Activated CD4-positive, alpha-beta T cell treated with anti-CD3 and anti-CD28 coated beads, Interleukin-2, amount 50 U/mL, for 4 hours (primary cell): ENCODE data around the gene ATRIP.
"Not testable (repeated sequence)": the region's sequence is repeated elsewhere in the genome, so short reads cannot be mapped to it uniquely, and the experiment has no call there.

Experiments
- DNase-seq, 2 experiments: peaks; one replicate each; pipeline ENCODE4 v3.0.0-alpha.2; 2020

ATRIP gene

DNA sequence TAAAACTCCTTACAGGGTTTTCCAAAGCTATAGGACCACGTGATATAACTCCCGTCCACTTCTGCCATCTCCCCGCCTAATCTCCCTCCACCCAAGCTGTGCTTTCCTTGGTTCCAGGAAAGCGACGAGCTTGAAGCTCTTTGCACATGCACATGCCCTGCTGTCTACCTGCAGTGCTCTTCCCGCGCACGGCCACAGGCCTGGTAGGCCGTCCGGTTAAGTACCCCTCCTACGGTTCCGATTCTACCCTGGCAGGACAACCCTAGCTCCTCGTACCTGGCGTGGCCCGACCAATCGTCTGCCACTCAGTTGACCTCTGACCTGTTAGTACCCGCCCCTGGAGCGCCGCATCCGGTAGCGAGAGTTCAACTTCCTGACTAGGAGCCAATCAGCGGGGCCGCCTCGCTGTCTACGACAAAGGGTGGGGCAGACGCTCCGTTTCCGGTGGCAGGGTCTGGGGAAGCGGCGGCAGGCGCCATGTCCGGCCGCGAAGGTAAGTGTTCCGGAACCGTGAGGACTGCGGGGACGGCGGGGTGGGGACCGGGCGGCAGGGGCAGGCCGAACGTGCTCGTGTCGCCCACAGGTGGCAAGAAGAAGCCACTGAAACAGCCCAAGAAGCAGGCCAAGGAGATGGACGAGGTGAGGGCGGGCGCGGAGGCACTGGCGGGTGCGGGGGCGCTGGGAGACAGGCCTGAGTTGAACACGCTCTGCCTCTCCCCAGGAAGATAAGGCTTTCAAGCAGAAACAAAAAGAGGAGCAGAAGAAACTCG is 6.5 kb upstream of the ATRIP start, which contains the start of the genes CCDC51 and TMA7:
Gene CCDC51, minus strand, starts transcription at position 300 of the 770 bp plus-strand sequence. CDS start 4,991 bp downstream, outside the sequence.
Gene TMA7, plus strand, starts transcription at position 438 of the 770 bp plus-strand sequence. Its CDS starts 40 bp downstream, at position 478.
- DNase-seq = peak; percentile 98

DNA sequence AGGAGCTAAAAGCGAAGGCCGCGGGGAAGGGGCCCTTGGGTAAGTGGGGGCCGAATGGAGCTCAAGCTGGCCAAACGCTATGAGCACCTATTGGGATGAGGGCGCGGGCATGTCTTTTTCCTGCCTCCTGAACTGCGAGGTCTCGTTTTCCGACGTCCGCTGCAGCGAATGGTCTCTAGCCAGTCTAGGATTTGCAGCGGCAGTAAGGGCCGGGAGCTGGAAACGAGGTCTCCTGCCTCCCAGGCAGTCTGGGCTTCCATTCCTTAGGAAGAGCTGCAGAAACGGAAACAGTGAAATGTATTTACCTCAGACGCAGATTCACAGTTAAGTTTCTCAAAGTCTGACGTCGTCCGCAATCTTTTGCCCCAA is 6.0 kb upstream of the ATRIP start:
- DNase-seq = no peak

DNA sequence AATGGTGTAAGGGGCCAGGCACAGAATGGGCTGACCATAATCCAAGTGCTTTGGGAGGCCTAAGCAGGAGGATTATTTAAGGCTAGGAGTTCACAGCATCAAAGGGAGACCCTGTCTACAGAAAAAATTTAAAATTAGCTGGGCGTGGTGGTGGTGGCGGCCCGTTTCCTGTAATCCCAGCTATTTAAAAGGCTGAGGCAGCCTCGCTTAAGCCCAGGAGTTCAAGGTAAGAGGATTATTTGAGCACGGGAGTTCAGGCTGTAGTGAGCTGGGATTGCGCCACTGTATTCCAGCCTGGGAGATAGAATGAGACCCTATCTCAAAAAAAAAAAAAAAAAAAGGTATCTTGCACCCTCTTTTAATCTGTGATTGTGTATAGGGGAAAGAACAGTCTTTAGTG is 4.6 kb upstream of the ATRIP start:
- no peak for DNase-seq

DNA sequence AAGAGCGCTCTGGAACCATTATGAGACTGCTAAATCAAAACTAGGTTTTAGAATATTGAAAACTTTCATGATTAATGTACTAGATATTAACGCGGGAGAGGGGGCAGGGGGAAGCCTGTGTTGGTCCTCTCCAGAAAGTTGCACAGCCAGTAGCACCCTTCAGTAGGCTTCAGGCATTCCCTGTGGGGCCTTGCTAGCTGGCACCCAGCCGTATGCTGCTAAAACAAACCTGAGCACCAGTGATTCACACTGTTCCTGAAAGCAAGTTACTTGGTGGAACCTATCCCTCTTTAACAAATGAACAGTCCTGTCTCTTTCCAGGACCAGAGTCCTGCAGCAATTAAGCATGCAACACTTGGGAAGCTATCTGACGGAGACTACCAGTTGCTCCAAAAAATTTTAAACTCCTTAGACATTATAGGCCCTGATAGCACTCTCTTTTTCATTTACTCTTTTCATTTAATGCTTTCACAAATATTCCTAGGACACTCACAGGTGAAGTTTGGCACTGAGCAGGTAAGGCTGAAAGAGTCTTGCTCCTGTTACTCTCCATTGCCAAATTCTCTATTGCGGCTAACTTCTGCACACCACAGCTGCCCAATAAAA is 1.2 kb upstream of the ATRIP start:
- DNase-seq = no peak

DNA sequence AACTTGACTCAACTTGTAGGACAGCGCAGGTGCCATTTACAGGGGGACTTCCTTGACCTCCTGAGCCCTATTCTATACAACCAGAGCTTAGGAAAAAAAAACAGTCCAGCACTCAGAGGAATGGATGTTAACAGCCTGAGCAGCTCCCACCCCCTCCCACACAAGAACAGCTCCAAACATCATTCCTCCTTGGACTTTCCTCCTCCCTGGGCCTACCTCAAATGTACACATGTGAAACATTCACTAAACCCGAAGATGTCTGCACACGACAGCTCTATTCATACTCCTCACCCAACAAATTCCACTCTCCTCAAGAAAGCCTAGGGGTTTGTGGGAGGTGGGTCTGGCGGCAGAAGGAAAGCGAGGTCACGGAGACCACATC is 503 bp upstream of the ATRIP start:
- no peak for DNase-seq

DNA sequence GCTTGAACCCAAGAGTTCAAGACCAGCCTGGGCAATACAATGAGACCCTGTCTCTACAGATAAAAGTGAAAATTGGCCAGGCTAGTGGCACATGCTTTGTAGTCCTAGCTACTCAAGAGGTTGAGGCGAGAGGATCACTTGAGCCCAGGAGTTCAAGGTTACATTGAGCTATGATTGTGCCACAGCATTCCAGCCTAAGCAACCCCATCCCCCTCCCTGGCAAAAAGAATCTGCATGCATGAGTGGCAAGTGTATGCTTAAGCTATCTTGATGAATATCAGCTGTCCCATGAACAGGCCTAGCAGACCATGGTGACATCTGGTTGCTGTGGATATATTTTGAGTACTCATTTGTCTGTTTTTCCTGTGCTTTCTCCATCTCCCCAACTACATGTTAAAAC is 4.7 kb downstream of the ATRIP start:
- no peak for DNase-seq

DNA sequence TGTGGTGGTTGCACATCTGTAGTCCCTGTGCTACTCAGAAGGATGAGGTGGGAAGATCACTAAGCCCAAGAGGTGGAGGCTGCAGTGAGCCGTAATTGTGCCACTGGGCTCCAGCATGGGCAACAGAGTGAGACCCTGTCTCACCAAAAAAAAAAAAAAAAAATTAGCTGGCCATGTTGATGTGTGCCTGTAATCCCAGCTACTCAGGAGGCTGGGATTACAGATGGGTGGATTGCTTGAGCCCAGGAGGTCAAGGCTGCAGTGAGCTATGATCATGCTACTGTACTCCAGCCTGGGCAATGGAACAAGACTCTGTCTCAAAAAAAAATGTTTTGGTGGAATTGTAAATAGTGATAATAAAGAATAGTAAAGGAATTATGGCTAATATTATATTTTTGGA is 9.9 kb downstream of the ATRIP start:
- DNase-seq = no peak

DNA sequence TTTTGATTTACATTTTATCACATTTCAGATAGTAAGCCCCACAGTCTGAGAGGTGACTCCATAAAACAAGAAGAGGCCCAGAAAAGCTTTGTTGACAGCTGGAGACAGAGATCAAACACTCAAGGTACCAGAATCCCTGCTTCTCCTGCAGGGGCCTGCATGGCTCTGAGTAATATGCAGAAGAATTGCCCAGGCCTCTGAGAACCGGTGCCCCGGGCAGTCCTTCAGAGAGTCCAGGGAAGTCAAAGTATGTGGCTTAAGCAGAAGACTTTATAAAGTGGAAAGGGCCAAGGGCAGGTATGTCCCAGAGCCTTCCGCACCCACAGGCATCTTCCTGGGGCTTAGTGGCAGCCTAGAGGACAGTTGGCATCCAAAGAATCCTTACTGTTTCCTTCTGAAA is 12.8 kb downstream of the ATRIP start:
- DNase-seq = no peak

DNA sequence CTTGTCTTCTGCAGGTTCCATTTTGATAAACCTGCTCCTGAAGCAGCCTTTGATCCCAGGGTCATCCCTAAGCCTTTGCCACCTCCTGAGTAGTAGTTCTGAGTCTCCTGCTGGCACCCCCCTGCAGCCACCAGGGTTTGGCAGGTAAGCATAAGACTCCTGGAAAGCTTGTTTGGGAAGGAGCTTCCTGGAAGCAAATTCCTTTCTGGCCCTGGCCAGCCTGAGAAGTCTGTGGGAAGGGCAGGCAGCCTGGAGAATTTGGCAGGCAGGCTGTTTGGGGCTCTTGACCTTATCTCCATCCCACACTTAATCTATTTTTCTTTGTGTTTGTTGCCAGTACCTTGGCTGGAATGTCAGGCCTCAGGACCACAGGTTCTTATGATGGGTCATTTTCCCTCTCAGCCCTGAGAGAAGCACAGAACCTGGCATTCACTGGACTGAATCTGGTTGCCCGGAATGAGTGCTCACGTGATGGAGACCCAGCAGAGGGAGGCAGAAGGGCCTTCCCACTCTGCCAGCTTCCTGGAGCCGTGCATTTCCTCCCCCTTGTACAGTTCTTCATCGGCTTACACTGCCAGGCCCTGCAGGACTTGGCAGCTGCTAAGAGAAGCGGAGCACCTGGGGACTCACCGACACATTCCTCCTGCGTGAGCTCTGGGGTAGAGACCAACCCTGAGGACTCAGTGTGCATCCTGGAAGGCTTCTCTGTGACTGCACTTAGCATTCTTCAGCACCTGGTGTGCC is 13.4 kb downstream of the ATRIP start:
- no peak for DNase-seq

DNA sequence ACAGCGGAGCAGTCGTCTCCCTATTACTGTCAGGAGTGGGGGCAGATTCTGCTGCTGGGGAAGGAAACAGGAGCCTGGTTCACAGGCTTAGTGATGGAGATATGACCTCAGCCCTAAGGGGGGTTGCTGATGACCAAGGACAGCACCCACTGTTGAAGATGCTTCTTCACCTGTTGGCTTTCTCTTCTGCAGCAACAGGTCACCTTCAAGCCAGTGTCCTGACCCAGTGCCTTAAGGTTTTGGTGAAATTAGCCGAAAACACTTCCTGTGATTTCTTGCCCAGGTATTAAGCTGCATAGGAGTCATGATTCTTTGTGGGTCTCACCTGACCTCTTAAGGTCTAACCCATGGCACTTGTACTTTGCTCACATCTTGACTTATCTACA is 14.0 kb downstream of the ATRIP start:
- no peak for DNase-seq

DNA sequence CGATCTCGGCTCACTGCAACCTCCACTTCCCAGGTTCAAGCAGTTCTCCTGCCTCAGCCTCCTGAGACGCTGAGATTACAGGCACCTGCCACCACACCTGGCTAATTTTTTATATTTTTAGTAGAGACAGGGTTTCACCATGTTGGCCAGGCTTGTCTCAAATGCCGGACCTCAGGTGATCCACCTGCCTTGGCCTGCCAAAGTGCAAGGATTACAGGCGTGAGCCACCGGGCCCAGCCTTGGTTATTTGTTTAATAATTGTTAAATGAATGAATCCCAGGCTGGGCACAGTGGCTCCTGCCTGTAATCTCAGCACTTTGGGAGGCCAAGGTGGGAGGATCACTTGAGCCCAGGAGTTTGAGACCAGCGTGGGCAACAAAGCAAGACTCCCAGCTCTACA is 15.2 kb downstream of the ATRIP start:
- DNase-seq = not testable (repeated sequence)

DNA sequence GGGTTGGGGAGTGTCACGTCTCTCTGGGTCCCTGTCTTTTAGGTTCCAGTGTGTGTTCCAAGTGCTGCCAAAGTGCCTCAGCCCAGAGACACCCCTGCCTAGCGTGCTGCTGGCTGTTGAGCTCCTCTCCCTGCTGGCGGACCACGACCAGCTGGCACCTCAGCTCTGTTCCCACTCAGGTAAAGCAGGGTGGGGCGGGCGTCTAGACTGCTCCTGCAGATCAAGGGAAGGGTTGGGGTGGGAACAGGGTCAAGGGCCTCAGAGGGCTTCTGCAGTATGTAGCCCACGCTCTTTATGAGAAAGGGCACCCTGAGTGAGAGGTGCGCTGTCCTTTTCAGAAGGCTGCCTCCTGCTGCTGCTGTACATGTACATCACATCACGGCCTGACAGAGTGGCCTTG is 17.2 kb downstream of the ATRIP start:
- DNase-seq = no peak

DNA sequence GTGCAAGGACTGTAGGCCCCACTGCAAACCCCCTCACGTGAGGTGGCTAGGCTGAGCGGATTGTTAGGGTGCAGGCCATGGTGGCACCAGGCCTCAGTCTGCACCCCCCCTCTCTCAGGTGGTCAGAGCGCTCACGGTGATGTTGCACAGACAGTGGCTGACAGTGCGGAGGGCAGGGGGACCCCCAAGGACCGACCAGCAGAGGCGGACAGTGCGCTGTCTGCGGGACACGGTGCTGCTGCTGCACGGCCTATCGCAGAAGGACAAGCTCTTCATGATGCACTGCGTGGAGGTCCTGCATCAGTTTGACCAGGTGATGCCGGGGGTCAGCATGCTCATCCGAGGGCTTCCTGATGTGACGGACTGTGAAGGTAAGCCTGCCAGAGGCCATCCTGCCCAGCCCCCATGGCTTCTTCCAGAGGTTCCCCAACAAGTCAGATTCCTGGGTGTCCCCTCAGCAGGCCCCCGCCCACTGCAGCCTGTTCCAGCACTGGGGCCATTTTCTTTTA is 18.2 kb downstream of the ATRIP start:
- no peak for DNase-seq

DNA sequence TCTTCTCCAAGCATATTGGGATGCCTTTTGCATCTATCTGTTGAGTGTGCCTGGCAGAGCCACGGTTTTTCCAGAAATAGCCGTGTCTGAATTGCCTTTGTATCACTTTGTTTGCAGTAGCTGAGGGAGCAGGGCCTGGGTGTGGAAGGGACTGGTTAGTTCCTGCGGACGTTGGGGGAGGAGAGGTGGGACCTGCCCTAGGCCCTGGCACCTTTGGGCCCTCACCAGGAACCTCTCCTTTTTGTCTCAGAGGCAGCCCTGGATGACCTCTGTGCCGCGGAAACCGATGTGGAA is 18.6 kb downstream of the ATRIP start:
- DNase-seq = no peak

DNA sequence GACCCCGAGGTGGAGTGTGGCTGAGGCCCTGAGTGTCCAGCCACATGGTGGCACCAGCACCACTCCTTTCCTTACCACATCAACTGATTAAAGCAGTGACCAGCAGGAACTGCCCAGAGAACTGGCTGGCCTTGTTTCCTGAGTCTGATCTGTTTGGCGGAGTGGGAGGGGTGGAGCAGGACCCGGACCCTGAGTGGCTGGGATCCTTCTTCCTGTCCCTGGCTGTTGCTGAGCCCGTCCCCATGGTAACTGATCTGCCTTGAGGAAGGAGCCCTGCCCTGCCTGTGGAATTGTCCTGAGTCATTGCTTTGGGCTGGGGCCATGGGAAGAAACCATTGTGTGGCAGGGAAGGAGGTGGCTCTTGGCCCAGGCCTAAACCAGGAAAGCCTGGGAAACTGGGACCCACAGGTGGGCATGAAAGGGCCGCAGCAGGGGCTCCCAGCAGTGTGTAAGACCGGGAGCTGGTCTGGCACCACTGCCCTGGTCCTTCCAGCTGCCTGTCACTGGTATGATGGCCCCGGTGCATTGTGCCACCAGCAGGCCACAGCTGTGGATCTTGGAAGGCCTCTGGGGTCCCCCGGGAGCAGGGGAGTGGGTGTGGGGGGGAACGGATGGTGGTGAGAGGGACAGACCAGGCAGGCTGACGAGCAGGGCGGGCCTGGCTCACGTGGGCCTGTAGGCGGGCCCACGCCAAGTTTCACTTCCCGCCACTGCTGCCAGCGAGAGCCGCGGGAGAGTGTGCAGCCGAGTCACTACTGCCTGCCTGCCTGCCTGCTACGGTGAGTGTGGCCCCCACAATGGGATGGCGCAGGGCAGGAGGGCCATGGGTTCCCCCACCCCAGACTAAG is 19.2 kb downstream of the ATRIP start:
- DNase-seq = peak; percentile 74 to 76

DNA sequence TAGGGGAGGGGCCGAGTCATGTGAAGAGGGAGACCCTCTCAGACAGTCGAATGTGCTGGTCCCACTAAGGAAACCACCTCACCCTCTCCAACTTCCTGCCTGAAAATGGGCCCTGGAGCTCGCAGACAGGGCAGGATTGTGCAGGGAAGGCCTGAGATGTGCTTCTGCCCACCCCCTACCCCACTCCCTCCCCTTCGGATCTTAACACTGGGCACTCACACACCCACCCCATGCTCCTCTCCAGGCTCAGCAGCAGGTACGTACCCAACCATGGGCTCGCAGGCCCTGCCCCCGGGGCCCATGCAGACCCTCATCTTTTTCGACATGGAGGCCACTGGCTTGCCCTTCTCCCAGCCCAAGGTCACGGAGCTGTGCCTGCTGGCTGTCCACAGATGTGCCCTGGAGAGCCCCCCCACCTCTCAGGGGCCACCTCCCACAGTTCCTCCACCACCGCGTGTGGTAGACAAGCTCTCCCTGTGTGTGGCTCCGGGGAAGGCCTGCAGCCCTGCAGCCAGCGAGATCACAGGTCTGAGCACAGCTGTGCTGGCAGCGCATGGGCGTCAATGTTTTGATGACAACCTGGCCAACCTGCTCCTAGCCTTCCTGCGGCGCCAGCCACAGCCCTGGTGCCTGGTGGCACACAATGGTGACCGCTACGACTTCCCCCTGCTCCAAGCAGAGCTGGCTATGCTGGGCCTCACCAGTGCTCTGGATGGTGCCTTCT is 20.0 kb downstream of the ATRIP start:
- peak in 1 of 2 experiments; percentile 25 for DNase-seq

DNA sequence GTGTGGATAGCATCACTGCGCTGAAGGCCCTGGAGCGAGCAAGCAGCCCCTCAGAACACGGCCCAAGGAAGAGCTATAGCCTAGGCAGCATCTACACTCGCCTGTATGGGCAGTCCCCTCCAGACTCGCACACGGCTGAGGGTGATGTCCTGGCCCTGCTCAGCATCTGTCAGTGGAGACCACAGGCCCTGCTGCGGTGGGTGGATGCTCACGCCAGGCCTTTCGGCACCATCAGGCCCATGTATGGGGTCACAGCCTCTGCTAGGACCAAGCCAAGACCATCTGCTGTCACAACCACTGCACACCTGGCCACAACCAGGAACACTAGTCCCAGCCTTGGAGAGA is 20.5 kb downstream of the ATRIP start:
- no peak for DNase-seq

DNA sequence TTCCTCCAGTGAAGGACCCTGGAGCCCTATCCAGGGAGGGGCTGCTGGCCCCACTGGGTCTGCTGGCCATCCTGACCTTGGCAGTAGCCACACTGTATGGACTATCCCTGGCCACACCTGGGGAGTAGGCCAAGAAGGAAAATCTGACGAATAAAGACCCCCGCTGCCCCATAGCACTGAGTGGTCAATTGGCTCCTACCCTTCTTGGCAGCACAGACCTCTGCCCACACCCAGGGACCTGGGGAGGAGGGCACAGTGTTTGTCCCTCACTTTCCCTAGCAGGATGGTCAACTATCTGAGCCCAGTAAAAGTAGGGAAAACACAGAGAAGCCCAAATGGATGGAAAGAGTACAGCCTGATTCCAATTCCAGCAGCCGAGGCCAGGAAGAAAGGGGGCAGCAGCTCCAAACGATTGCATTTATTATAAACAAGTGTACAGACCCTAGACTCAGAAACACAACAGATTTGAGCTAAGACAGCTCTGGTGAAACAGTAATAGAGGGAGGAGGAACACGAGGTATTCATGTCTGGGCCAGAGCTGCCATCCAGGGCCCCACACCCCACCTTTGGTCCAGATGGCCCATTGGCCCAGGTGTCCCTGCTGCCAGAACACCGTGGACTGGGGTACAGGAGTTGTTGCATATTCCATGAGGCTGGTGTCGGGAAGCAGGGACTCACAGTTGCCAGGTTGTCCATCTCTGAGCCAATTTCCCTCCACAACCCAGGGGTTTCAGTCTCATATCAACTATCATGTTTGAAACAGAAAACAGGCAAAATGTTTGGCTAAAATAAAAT is 21.1 kb downstream of the ATRIP start:
- no peak for DNase-seq

DNA sequence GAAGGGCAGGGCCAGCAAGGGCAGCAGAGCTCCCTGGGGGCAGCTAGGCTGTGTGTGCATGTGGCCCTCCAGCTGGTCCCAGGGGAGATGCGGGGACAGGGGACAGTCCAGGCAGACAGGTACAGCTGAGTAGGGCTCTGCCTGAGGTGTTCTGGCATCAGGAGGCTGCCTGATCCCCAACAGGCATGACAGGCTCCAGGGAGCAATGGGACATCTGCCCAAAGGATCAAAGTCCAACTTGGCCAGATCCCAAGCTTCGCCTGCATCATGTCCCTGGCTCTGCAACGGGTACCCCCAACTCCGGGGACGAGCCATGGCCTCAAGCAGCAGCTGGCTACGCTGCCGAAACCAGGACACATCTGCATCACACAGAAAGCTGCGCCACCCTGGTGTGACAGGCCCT is 21.8 kb downstream of the ATRIP start:
- no peak for DNase-seq

DNA sequence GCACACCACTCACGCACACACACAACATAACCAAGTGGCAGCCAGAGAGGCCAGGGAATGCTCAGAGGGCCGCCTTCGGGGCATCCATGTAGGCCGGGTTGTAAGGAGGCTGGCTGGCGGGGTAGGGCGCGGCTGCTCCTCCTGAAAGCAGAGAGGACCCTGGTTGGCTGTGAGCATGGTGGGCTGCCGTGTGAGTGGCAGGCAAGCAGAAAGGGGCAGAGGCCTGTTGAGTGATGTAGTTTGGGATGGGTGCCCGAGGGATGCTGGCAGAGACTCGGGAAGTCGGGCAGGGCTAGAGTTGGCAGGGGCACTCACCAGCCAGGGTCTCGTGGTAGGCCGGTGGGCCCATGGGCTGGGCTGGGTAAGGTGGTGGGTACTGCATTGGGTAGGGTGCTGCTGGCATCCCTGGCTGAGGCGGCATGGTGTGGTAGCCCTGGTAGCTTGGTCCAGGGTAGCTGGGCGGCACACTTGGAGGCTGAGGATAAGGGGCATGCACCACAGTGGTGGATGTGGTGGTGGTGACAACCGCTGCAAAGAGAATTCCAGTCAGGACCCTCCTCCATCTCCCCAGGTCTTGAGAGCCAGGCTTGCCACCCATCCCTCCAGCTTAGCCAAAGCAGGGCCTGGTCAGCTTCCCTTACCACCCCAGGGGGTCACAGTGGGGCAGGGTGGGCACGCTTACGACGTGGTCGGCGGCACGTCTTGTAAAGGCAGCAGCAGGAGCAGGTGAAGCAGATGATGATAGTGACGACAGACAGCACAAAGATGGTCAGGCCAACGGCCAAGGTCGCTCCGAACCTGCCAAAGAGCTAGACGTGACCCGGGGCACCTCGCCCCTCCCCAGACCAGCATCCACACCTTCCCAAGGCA is 22.7 kb downstream of the ATRIP start:
- no peak for DNase-seq

DNA sequence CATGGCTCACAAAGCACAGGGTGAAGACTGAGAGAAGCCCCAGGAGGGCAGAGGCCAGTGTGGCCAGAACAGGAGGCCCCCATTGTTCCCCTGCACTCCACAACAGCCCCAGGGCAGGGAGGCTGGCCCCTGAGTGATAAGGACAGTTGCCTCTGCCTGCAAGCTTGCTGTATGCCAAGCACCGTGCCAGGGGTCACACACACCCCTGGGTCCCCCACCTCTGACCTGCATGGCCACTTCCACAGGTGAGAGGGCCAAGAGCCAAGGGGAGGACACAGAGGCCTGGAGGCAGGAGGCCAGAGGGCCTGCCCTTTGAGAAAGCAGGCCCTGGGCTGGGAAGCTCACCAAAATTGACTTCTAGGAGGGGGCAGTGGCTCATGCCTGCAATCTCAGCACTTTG is 23.7 kb downstream of the ATRIP start:
- no peak for DNase-seq
